Stomach (tissue), 9 donors: ENCODE results near the gene NT5DC4. TPM values are rescaled to one million over a fixed set of nuclear protein-coding genes. Genes with fewer than 3 reads are reported as not detected.
"Not testable (repeated sequence)": the region's sequence is repeated elsewhere in the genome, so short reads cannot be mapped to it uniquely, and the experiment has no call there.

Experiments used
- DNase-seq, 2 donors: peaks; one replicate each; pipeline versions ENCODE4 v3.0.0 to v3.0.0-alpha.2; 2013 to 2019
- H3K27ac ChIP-seq, 5 donors: fragments of 200-600 bp in 4 of 5; sonication (generic) in 4 of 5; one replicate each; pipeline ENCODE4 v1.5.1; 2013 to 2019; ENCODE audit warnings: mild to moderate bottlenecking in 1 of 5, moderate library complexity in 1 of 5
- H3K27me3 ChIP-seq, 3 donors: fragments of 200-600 bp; sonication (generic); one replicate each; pipeline ENCODE4 v1.5.1; 2017 to 2019; ENCODE audit warnings: mixed run types in 1 of 3
- H3K36me3 ChIP-seq, 4 donors: fragments of 200-600 bp; sonication (generic); 1 replicate in 3 of 4; 2 replicates in 1 of 4; pipeline ENCODE4 v1.5.1; 2016 to 2019
- H3K4me1 ChIP-seq, 4 donors: fragments of 200-600 bp; sonication (generic); one replicate each; pipeline ENCODE4 v1.5.1; 2016 to 2019
- H3K4me3 ChIP-seq, 4 donors: fragments of 200-600 bp; sonication (generic) in 3 of 4; one replicate each; pipeline ENCODE4 v1.5.1; 2016 to 2019; ENCODE audit warnings: mild to moderate bottlenecking in 1 of 4
- H3K9me3 ChIP-seq, 4 donors: fragments of 200-600 bp; sonication (generic); one replicate each; pipeline ENCODE4 v1.5.1; 2016 to 2019
- CTCF ChIP-seq, 7 experiments: fragments of 450-650 bp in 4 of 7; fragments of 200-600 bp in 3 of 7; sonication (generic) in 3 of 7; IDR thresholded peaks; one replicate each; pipeline ENCODE4 v1.5.1; 2016 to 2019; ENCODE audit warnings: antibody characterized with exemption in 7 of 7, control low read depth in 2 of 7, mild to moderate bottlenecking in 1 of 7
- EP300 ChIP-seq: sonication (generic); formaldehyde crosslinking; IDR thresholded peaks from one replicate; pipeline ENCODE4 v1.6.1; 2017; ENCODE audit warnings: antibody characterized with exemption
- POLR2A ChIP-seq, 4 donors: fragments of 450-650 bp; IDR thresholded peaks; one replicate each; pipeline ENCODE4 v1.6.1; 2016; ENCODE audit warnings: antibody characterized with exemption in 4 of 4, control low read depth in 2 of 4, mild to moderate bottlenecking in 1 of 4, moderate library complexity in 1 of 4
- POLR2AphosphoS5 ChIP-seq, 3 donors: sonication (generic); formaldehyde crosslinking; IDR thresholded peaks; one replicate each; pipeline ENCODE4 v1.6.1; 2016; ENCODE audit warnings: antibody characterized with exemption in 3 of 3
- WGBS, 5 donors: extraction: QIAGEN DNeasy Blood & Tissue Kit in 3 of 5; methylation state at CpG; one replicate each; pipeline versions ENCODE4 v1.1.5 to v1.1.7; 2013 to 2018; 5-methylcytosine and 5-hydroxymethylcytosine counted together
- intact Hi-C: fragments of 100-400 bp; cut with DNase I; formaldehyde crosslinking; loops from one replicate; pipeline ENCODE4 v1.15.1; 2023; ENCODE audit warnings: low total_unique reads
- polyA plus RNA-seq, 3 donors: library from polyadenylated mRNA; stranded (reverse); fragments of 200-250 nt; gene quantifications; one replicate each; pipeline ENCODE4 v1.2.3, GENCODE V29; 2013
- total RNA-seq, 5 donors: library from RNA; depleted of rRNA; stranded (reverse); fragments of >200 nt; gene quantifications; one replicate each; pipeline versions ENCODE4 v1.1.0 to v1.2.3, GENCODE V29; 2014 to 2016
- donor health status: healthy with polysubstance abuse.
- donor health status: Bipolar disorder and iron deficiency.
- donor health status: healthy.

Gene NT5DC4
- total and polyA plus RNA-seq, 8 donors = not detected

GRCh38 chr2:112706170-112706664 is 14.6 kb upstream of the NT5DC4 start:
- Histone ChIP-seq H3K36me3 (no peaks in the 10 kb centered on the region), H3K4me3 (no peak overlapping the region), H3K27me3 (peaks cover 0 to 9% (median 0%) of the 10 kb centered on the region in 3 donors), H3K4me1 (peaks cover 0 to 21% (median 0%) of the 10 kb centered on the region in 4 donors), H3K9me3 (no peaks in the 10 kb centered on the region), H3K27ac (no peak overlapping the region)
- no peak for TF ChIP-seq EP300
- TF ChIP-seq CTCF (IDR thresholded peaks at IDR 0.05) = no peak
- TF ChIP-seq POLR2A (IDR thresholded peaks at IDR 0.05) = no peak
- no peak for TF ChIP-seq POLR2AphosphoS5 (IDR thresholded peaks at IDR 0.05)
- intact Hi-C loops = no loop called here
- WGBS, 5 donors = 24 to 42% (median 28%) methylated on average over 5 of the region's 5 CpGs
- DNase-seq = peak in 1 of 2 donors; percentile 49

GRCh38 chr2:112706947-112707346 is 13.9 kb upstream of the NT5DC4 start:
- H3K36me3 ChIP-seq, intact Hi-C loops, H3K9me3 ChIP-seq, H3K27ac ChIP-seq, H3K27me3 ChIP-seq, H3K4me3 ChIP-seq, DNase-seq: not testable (repeated sequence)
- peaks cover 0 to 21% (median 0%) of the 10 kb centered on the region in 4 donors for H3K4me1 ChIP-seq
- 81 to 89% (median 85%) methylated on average over 9 of the region's 9 CpGs for WGBS, 5 donors

GRCh38 chr2:112708968-112709367 is 11.9 kb upstream of the NT5DC4 start:
- H3K36me3 ChIP-seq = no peaks in the 10 kb centered on the region
- H3K27me3 ChIP-seq = peaks cover 0 to 9% (median 0%) of the 10 kb centered on the region in 3 donors
- peaks cover 0 to 21% (median 0%) of the 10 kb centered on the region in 4 donors for H3K4me1 ChIP-seq
- 46 to 56% (median 50%) methylated on average over 10 of the region's 10 CpGs for WGBS, 5 donors
- no peak overlapping the region for H3K4me3 ChIP-seq
- TF ChIP-seq POLR2A (IDR thresholded peaks at IDR 0.05) = no peak
- TF ChIP-seq EP300 = no peak
- no peak for TF ChIP-seq CTCF (IDR thresholded peaks at IDR 0.05)
- no peak for TF ChIP-seq POLR2AphosphoS5 (IDR thresholded peaks at IDR 0.05)
- no peaks in the 10 kb centered on the region for H3K9me3 ChIP-seq
- peak in 1 of 2 donors; percentile 51 for DNase-seq
- peak overlapping the region in 1 of 5 donors; percentile 53 for H3K27ac ChIP-seq
- intact Hi-C loops = no loop called here

- WGBS, 5 donors = 72 to 89% (median 81%) methylated on average over 6 of the region's 6 CpGs
- H3K27me3 ChIP-seq = peaks cover 0 to 9% (median 0%) of the 10 kb centered on the region in 3 donors
- no peak overlapping the region for H3K27ac ChIP-seq
- peaks cover 0 to 21% (median 0%) of the 10 kb centered on the region in 4 donors for H3K4me1 ChIP-seq
- TF ChIP-seq EP300 (no peak), POLR2A (IDR thresholded peaks at IDR 0.05) (no peak), CTCF (IDR thresholded peaks at IDR 0.05) (no peak), POLR2AphosphoS5 (IDR thresholded peaks at IDR 0.05) (no peak)
- H3K9me3 ChIP-seq = no peaks in the 10 kb centered on the region
- intact Hi-C loops = no loop called here
- H3K4me3 ChIP-seq = no peak overlapping the region
- no peak for DNase-seq
- no peaks in the 10 kb centered on the region for H3K36me3 ChIP-seq
These were observed 11.1 kb upstream of the NT5DC4 start for GRCh38 chr2:112709703-112710102.

- H3K27me3 ChIP-seq = peaks cover 0 to 9% (median 0%) of the 10 kb centered on the region in 3 donors
- intact Hi-C loops = no loop called here
- TF ChIP-seq CTCF (IDR thresholded peaks at IDR 0.05) (no peak), POLR2AphosphoS5 (IDR thresholded peaks at IDR 0.05) (no peak), POLR2A (IDR thresholded peaks at IDR 0.05) (no peak), EP300 (no peak)
- H3K9me3 ChIP-seq = no peaks in the 10 kb centered on the region
- no peak overlapping the region for H3K4me3 ChIP-seq
- DNase-seq = no peak
- 78 to 87% (median 79%) methylated on average over 9 of the region's 9 CpGs for WGBS, 5 donors
- no peaks in the 10 kb centered on the region for H3K36me3 ChIP-seq
- H3K4me1 ChIP-seq = peaks cover 0 to 17% (median 0%) of the 10 kb centered on the region in 4 donors
- no peak overlapping the region for H3K27ac ChIP-seq
These were observed 9.7 kb upstream of the NT5DC4 start for GRCh38 chr2:112710956-112711750.
